ENCODE results near the gene SMC1B. TPM values are rescaled to one million over a fixed set of nuclear protein-coding genes. Genes with fewer than 3 reads are reported as not detected.
"Not testable (repeated sequence)": the region's sequence is repeated elsewhere in the genome, so short reads cannot be mapped to it uniquely, and the experiment has no call there.

SMC1B gene
- total and polyA plus RNA-seq, 3 experiments from 2014 or later, result 0.37 to 0.38 TPM; not detected in 1

DNA sequence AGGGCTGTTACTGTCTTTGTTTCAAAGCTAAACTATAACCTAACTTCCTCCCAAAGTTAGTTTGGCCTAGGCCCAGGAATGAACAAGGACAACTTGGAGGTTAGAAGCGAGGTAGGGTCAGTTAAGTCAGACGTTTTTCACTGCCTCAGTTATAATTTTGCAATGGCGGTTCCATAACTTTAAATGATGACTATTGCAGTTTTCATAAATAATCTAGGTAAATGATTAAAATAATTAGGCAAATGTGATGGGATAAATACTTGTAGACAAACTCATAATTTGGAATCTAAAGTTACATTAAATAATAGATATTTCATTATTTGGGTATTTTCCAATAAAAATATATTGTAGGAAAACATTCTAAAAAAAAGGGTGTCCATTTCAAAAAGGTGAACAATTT, 39.8 kb downstream of the SMC1B start:
- H3K4me1 ChIP-seq (ENCODE audit: insufficient read depth, low read length); H3K27ac ChIP-seq (ENCODE audit: low read depth, low read length); H3K9me3 Mint-ChIP-seq; CTCF ChIA-PET; H3K9me3 ChIP-seq (ENCODE audit: low read length); H3K27me3 ChIP-seq (ENCODE audit: insufficient read depth, low read length, poor library complexity, severe bottlenecking); H3K4me1 Mint-ChIP-seq; H3K4me3 ChIP-seq (ENCODE audit: low read length); H3K27ac Mint-ChIP-seq; POLR2A ChIA-PET; H3K36me3 ChIP-seq (ENCODE audit: insufficient read depth, low read length); H3K36me3 Mint-ChIP-seq; H3K4me3 Mint-ChIP-seq; DNase-seq: not testable (repeated sequence)
- peaks cover 4 to 10% of the 10 kb centered on the region in 2 donors for H3K27me3 Mint-ChIP-seq

DNA sequence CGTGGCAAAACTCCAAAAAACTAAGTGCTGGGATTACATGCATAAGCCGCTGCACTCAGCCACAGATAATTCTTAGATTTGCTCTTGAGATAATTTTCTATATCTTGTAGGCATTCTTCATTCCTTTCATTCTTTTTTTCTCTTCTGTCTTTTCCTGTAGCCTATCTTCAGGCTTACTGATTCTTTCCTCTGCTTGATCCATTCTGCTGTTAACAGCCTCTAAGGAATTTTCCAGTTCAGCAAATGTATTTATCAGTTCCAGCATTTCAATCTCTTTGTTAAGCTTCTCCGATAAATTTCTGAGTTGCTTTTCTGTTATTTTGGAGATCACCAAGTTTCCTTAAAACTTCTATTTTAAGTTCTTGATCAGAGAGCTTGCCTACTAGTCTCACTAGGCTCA, 46.7 kb downstream of the SMC1B start:
- Histone ChIP-seq H3K27ac (ENCODE audit: low read depth, low read length) (no peak overlapping the region), H3K9me3 (ENCODE audit: low read length) (peaks cover 10% of the 10 kb centered on the region), H3K4me1 (ENCODE audit: insufficient read depth, low read length) (no peaks in the 10 kb centered on the region), H3K36me3 (ENCODE audit: insufficient read depth, low read length) (no peaks in the 10 kb centered on the region), H3K4me3 (ENCODE audit: low read length) (no peak overlapping the region), H3K27me3 (ENCODE audit: insufficient read depth, low read length, poor library complexity, severe bottlenecking) (peaks cover 3% of the 10 kb centered on the region)
- CTCF ChIA-PET, result no interaction called here
- Mint-ChIP-seq H3K4me3 (no peak overlapping the region), H3K27me3 (peaks cover 13 to 31% of the 10 kb centered on the region in 2 donors), H3K27ac (no peak overlapping the region), H3K9me3 (peaks cover 6 to 14% (median 10%) of the 10 kb centered on the region in 5 donors), H3K36me3 (peaks cover 0 to 7% (median 2%) of the 10 kb centered on the region in 3 donors), H3K4me1 (no peaks in the 10 kb centered on the region)
- POLR2A ChIA-PET, result no interaction called here
- no peak for DNase-seq

DNA sequence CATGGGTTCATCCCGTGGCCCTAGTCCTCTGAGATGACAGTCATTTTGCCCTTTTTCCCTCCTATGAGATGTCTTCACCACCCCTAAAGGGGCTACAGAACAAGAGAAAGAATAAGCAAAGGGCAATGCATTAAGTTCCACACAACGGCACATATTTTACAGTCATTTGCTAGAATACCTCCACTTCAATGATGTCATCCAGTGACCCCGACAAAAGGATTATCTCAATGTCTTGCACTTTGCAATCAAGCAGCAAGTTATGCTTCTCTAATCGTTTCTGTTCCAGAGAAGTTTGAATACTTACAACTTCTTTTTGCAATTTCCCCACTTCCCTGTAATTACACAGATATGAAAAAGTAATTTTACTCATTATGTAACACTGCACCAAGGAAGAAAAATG, 53.8 kb downstream of the SMC1B start:
- DNase-seq, result no peak
- Histone ChIP-seq H3K27ac (ENCODE audit: low read depth, low read length) (no peak overlapping the region), H3K4me3 (ENCODE audit: low read length) (no peak overlapping the region), H3K4me1 (ENCODE audit: insufficient read depth, low read length) (no peaks in the 10 kb centered on the region), H3K36me3 (ENCODE audit: insufficient read depth, low read length) (no peaks in the 10 kb centered on the region), H3K27me3 (ENCODE audit: insufficient read depth, low read length, poor library complexity, severe bottlenecking) (no peaks in the 10 kb centered on the region), H3K9me3 (ENCODE audit: low read length) (no peaks in the 10 kb centered on the region)
- Mint-ChIP-seq H3K4me1 (no peaks in the 10 kb centered on the region), H3K27me3 (peaks cover 4 to 10% of the 10 kb centered on the region in 2 donors), H3K36me3 (no peaks in the 10 kb centered on the region), H3K27ac (no peak overlapping the region), H3K9me3 (peaks cover 0 to 2% (median 0%) of the 10 kb centered on the region in 5 donors), H3K4me3 (no peak overlapping the region)
- POLR2A ChIA-PET, result no interaction called here
- CTCF ChIA-PET, result no interaction called here

DNA sequence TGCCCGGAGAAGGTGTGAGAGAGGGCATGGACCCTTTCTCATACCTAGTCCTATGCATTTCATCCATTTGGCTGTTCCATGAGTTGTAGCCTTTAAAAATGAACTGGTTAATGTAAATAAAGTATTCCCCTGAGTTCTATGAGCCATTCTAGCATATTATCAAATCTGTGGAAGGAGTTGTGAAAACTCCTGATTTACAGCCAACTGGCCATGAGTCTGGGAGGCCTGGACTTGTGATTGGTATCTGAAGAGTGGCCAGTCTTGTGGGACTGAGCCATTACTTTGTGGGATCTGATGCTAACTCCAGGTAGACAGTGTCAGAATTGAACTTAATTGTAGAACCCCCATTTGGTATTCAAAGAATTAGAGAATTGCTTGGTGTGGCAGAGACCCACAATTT, 55.3 kb downstream of the SMC1B start:
- H3K9me3 Mint-ChIP-seq, result no peaks in the 10 kb centered on the region
- Histone ChIP-seq H3K27ac (ENCODE audit: low read depth, low read length) (no peak overlapping the region), H3K4me3 (ENCODE audit: low read length) (no peak overlapping the region), H3K4me1 (ENCODE audit: insufficient read depth, low read length) (no peaks in the 10 kb centered on the region), H3K9me3 (ENCODE audit: low read length) (no peaks in the 10 kb centered on the region), H3K36me3 (ENCODE audit: insufficient read depth, low read length) (no peaks in the 10 kb centered on the region), H3K27me3 (ENCODE audit: insufficient read depth, low read length, poor library complexity, severe bottlenecking) (no peaks in the 10 kb centered on the region)
- peaks cover 4 to 6% of the 10 kb centered on the region in 2 donors for H3K27me3 Mint-ChIP-seq
- H3K36me3 Mint-ChIP-seq, result no peaks in the 10 kb centered on the region
- H3K27ac Mint-ChIP-seq, result no peak overlapping the region
- H3K4me3 Mint-ChIP-seq, result no peak overlapping the region
- POLR2A ChIA-PET, result no interaction called here
- no peak for DNase-seq
- H3K4me1 Mint-ChIP-seq, result no peaks in the 10 kb centered on the region
- CTCF ChIA-PET, result no interaction called here

DNA sequence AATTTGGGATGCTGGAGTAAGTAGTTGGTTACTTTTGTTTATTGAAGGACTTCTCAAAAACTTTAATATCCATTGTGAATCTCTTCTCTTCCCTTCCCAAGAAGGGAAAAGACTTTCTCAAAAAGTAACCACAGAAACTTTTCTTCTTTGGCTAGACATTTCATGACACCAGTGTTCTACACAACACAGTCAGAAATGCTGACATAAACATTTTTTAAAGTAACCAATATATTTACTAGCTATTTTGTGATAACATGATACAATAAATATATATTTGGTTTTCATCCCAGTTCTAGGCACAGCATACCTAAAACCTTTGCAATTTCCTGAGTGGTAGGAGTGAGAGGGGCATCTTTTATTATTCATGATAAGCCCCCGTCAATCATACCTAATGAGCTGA, 55.9 kb downstream of the SMC1B start:
- no peak overlapping the region for H3K4me3 Mint-ChIP-seq
- CTCF ChIA-PET, result no interaction called here

DNA sequence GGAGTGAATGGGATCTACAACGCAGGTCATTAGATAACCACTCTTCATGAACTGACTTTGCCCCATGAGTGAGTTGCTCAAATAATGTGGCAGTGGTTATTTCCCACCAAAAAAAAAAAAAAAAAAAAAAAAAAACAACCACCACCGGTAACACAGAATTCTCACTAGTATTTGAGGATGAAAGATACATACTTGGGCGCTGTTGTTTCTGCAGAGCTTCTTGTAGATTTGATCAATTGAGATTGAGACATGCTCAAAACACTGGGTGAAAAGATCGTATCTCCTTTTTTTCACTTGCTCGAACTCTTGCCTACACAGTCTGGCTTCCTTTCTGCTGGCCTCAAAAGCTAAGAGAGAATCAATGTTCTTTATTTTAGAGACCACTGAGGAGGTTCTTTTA, 59.6 kb downstream of the SMC1B start:
- H3K27me3 ChIP-seq (ENCODE audit: insufficient read depth, low read length, poor library complexity, severe bottlenecking), result no peaks in the 10 kb centered on the region
- no peaks in the 10 kb centered on the region for H3K36me3 ChIP-seq (ENCODE audit: insufficient read depth, low read length)
- Mint-ChIP-seq H3K27me3 (no peaks in the 10 kb centered on the region), H3K27ac (no peak overlapping the region), H3K4me1 (no peaks in the 10 kb centered on the region), H3K4me3 (no peak overlapping the region), H3K36me3 (no peaks in the 10 kb centered on the region), H3K9me3 (no peaks in the 10 kb centered on the region)
- POLR2A ChIA-PET, result no interaction called here
- H3K9me3 ChIP-seq (ENCODE audit: low read length), result no peaks in the 10 kb centered on the region
- no peak overlapping the region for H3K27ac ChIP-seq (ENCODE audit: low read depth, low read length)
- CTCF ChIA-PET, result no interaction called here
- H3K4me3 ChIP-seq (ENCODE audit: low read length), result no peak overlapping the region
- no peak for DNase-seq
- no peaks in the 10 kb centered on the region for H3K4me1 ChIP-seq (ENCODE audit: insufficient read depth, low read length)

More for the DNA sequence above, 55.9 kb downstream of the SMC1B start:
- no peak for DNase-seq
- Histone ChIP-seq H3K4me1 (ENCODE audit: insufficient read depth, low read length) (no peaks in the 10 kb centered on the region), H3K9me3 (ENCODE audit: low read length) (no peaks in the 10 kb centered on the region), H3K27ac (ENCODE audit: low read depth, low read length) (no peak overlapping the region), H3K36me3 (ENCODE audit: insufficient read depth, low read length) (no peaks in the 10 kb centered on the region), H3K27me3 (ENCODE audit: insufficient read depth, low read length, poor library complexity, severe bottlenecking) (no peaks in the 10 kb centered on the region), H3K4me3 (ENCODE audit: low read length) (no peak overlapping the region)
- Mint-ChIP-seq H3K4me1 (no peaks in the 10 kb centered on the region), H3K36me3 (no peaks in the 10 kb centered on the region), H3K27me3 (peaks cover 4 to 5% of the 10 kb centered on the region in 2 donors), H3K9me3 (no peaks in the 10 kb centered on the region), H3K27ac (no peak overlapping the region)
- POLR2A ChIA-PET, result no interaction called here

DNA sequence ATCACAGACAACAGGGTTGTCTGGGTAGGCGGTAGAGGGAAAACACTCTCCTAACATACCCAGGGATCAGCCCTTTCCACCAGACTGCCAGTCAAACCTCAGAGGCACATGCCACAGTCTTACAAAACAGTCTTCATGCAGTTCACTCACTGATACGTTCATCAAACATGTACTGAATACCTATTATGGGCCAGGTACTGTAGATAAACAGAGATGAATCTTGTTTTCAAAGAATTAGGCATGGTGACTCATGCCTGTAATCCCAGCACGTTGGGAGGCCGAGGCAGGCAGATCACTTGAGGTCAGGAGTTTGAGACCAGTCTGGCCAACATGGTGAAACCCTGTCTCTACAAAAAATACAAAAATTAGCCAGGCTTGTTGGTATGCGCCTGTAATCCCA, 60.6 kb downstream of the SMC1B start:
- H3K27ac Mint-ChIP-seq; H3K4me1 ChIP-seq (ENCODE audit: insufficient read depth, low read length); CTCF ChIA-PET; H3K27me3 Mint-ChIP-seq; H3K4me3 ChIP-seq (ENCODE audit: low read length); H3K36me3 ChIP-seq (ENCODE audit: insufficient read depth, low read length); H3K36me3 Mint-ChIP-seq; POLR2A ChIA-PET; H3K27ac ChIP-seq (ENCODE audit: low read depth, low read length); H3K4me1 Mint-ChIP-seq; H3K4me3 Mint-ChIP-seq; H3K9me3 Mint-ChIP-seq; H3K9me3 ChIP-seq (ENCODE audit: low read length); H3K27me3 ChIP-seq (ENCODE audit: insufficient read depth, low read length, poor library complexity, severe bottlenecking); DNase-seq: not testable (repeated sequence)

DNA sequence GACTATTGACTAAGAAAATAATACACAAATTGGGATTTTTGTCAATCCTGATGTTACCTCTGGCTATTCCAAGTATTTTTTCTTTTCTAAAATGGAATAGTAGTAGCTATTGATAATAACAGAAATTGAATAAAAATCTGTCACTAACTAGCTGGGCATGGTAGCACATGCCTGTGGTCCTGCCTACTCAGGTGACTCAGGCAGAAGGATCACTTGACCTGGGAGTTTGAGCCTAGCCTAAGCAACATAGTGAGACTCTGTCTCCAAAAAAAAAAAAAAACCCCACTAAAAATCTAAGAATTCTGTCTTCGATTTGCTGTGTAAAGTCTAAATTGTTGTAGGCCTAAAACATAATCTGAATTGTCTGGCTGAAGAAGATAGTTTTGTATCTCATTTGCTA, 61.4 kb downstream of the SMC1B start:
- no peak for DNase-seq
- Mint-ChIP-seq H3K27ac (no peak overlapping the region), H3K27me3 (no peaks in the 10 kb centered on the region), H3K36me3 (peaks cover 0 to 1% (median 0%) of the 10 kb centered on the region in 3 donors), H3K4me3 (no peak overlapping the region), H3K4me1 (no peaks in the 10 kb centered on the region), H3K9me3 (no peaks in the 10 kb centered on the region)
- H3K27ac ChIP-seq (ENCODE audit: low read depth, low read length), result no peak overlapping the region
- no peaks in the 10 kb centered on the region for H3K27me3 ChIP-seq (ENCODE audit: insufficient read depth, low read length, poor library complexity, severe bottlenecking)
- no peaks in the 10 kb centered on the region for H3K9me3 ChIP-seq (ENCODE audit: low read length)
- no peaks in the 10 kb centered on the region for H3K36me3 ChIP-seq (ENCODE audit: insufficient read depth, low read length)
- no peak overlapping the region for H3K4me3 ChIP-seq (ENCODE audit: low read length)
- no peaks in the 10 kb centered on the region for H3K4me1 ChIP-seq (ENCODE audit: insufficient read depth, low read length)
- ChIA-PET POLR2A (no interaction called here), CTCF (no interaction called here)

DNA sequence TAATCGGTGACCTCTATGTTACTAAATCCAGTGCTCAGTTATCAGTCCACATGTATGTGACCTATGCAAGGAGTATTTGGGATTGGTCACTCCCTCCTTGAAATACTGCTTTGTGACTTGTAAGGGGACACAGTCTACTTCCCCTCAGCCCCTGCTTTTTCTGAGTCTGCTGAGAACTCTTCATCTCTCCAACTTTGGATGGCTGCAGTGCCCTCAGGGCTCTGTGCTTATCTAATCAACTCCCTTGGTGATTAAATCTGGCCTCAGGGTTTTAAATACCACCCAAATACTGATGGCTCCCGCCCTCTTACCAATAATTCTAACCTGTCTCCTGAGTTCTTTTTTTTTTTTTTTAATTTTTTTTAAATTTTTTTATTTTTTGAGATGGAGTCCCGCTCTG, 63.5 kb downstream of the SMC1B start:
- no peaks in the 10 kb centered on the region for H3K4me1 Mint-ChIP-seq
- H3K9me3 Mint-ChIP-seq, result no peaks in the 10 kb centered on the region
- ChIA-PET CTCF (no interaction called here), POLR2A (no interaction called here)
- Histone ChIP-seq H3K27ac (ENCODE audit: low read depth, low read length) (no peak overlapping the region), H3K4me1 (ENCODE audit: insufficient read depth, low read length) (no peaks in the 10 kb centered on the region), H3K27me3 (ENCODE audit: insufficient read depth, low read length, poor library complexity, severe bottlenecking) (no peaks in the 10 kb centered on the region), H3K36me3 (ENCODE audit: insufficient read depth, low read length) (no peaks in the 10 kb centered on the region), H3K9me3 (ENCODE audit: low read length) (no peaks in the 10 kb centered on the region), H3K4me3 (ENCODE audit: low read length) (no peak overlapping the region)
- no peaks in the 10 kb centered on the region for H3K27me3 Mint-ChIP-seq
- DNase-seq, result no peak
- peaks cover 0 to 12% (median 2%) of the 10 kb centered on the region in 3 donors for H3K36me3 Mint-ChIP-seq
- H3K27ac Mint-ChIP-seq, result no peak overlapping the region
- no peak overlapping the region for H3K4me3 Mint-ChIP-seq
